T-cell (primary cell): Measurements from ENCODE around the gene GPHN. TPM values are rescaled to one million over a fixed set of nuclear protein-coding genes. Genes with fewer than 3 reads are reported as not detected.

Experiments used
- ATAC-seq, 4 experiments: fragments of 200-7000 bp in 3 of 4; fragments of 150-1000 bp in 1 of 4; cut with Tn5 transposase; replicated peaks in 1 of 4; 1 replicate in 3 of 4; 2 replicates in 1 of 4; pipeline ENCODE4 v1.10.0; 2021; ENCODE audit warnings: moderate library complexity in 3 of 4, mild to moderate bottlenecking in 2 of 4, moderate number of reproducible peaks in 1 of 4
- CTCF ChIA-PET, 2 donors: fragments of 300-600 bp; sonication (Branson Sonifier 250); formaldehyde crosslinking; loops; one replicate each; lab custom pipeline; 2022; ENCODE audit warnings: antibody characterized with exemption in 2 of 2; lab: Charles Lee
- POLR2A ChIA-PET, 2 donors: fragments of 300-600 bp; sonication (Branson Sonifier 250); formaldehyde crosslinking; loops; one replicate each; lab custom pipeline; 2022; ENCODE audit warnings: antibody characterized with exemption in 2 of 2; lab: Charles Lee
- DNase-seq, 35 experiments: peaks; one replicate each; pipeline versions ENCODE4 v3.0.0 to v3.0.0-alpha.2; 2013 to 2023
- H3K27ac ChIP-seq: one replicate; pipeline ENCODE4 v1.5.1; 2013; ENCODE audit warnings: low read length
- H3K27me3 ChIP-seq, 2 experiments: replicated peaks in 1 of 2; 1 replicate in 1 of 2; 2 replicates in 1 of 2; pipeline versions ENCODE4 v1.6.1 to v1.7.0; 2013; ENCODE audit warnings: low read length in 1 of 2, mixed read lengths in 1 of 2; ENCODE audit not compliant: control insufficient read depth in 2 of 2, insufficient read depth in 2 of 2; ENCODE audit errors: extremely low read depth in 1 of 2
- H3K36me3 ChIP-seq, 2 donors: 1 replicate in 1 of 2; 2 replicates in 1 of 2; pipeline versions ENCODE4 v1.6.1 to v1.7.0; 2013; ENCODE audit warnings: low read length in 1 of 2; ENCODE audit not compliant: control insufficient read depth in 2 of 2, insufficient read depth in 1 of 2; ENCODE audit errors: extremely low read depth in 1 of 2
- H3K4me1 ChIP-seq, 2 experiments: 1 replicate in 1 of 2; 2 replicates in 1 of 2; pipeline versions ENCODE4 v1.6.1 to v1.7.0; 2013; ENCODE audit warnings: low read length in 2 of 2, mixed read lengths in 1 of 2; ENCODE audit not compliant: insufficient read depth in 2 of 2, control insufficient read depth in 1 of 2; ENCODE audit errors: extremely low read depth in 1 of 2
- H3K4me3 ChIP-seq, 2 donors: 1 replicate in 1 of 2; 2 replicates in 1 of 2; pipeline versions ENCODE4 v1.5.1 to v1.7.0; 2013; ENCODE audit warnings: mild to moderate bottlenecking in 2 of 2, low read length in 1 of 2, moderate library complexity in 1 of 2; ENCODE audit not compliant: control insufficient read depth in 1 of 2; ENCODE audit errors: extremely low read depth in 1 of 2
- H3K9me3 ChIP-seq: 2 replicates; pipeline ENCODE4 v1.7.0; 2013
- H3K27ac Mint-ChIP-seq, 2 donors: one replicate each; pipeline ENCODE4 v1.8.0; 2020 to 2021; ENCODE audit warnings: mild to moderate bottlenecking in 2 of 2, mixed read lengths in 2 of 2
- H3K27me3 Mint-ChIP-seq, 2 donors: one replicate each; pipeline ENCODE4 v1.8.0; 2021 to 2022; ENCODE audit warnings: mixed read lengths in 2 of 2
- H3K36me3 Mint-ChIP-seq: one replicate; pipeline ENCODE4 v1.8.0; 2021; ENCODE audit warnings: mixed read lengths
- H3K4me1 Mint-ChIP-seq, 3 donors: one replicate each; pipeline ENCODE4 v1.8.0; 2020 to 2022; ENCODE audit warnings: mixed read lengths in 3 of 3, mild to moderate bottlenecking in 1 of 3
- H3K4me3 Mint-ChIP-seq, 3 donors: one replicate each; pipeline ENCODE4 v1.8.0; 2020 to 2022; ENCODE audit warnings: mild to moderate bottlenecking in 3 of 3, mixed read lengths in 3 of 3, moderate library complexity in 3 of 3
- H3K9me3 Mint-ChIP-seq, 3 donors: one replicate each; pipeline ENCODE4 v1.8.0; 2020 to 2022; ENCODE audit warnings: mixed read lengths in 3 of 3
- WGBS: methylation state at CpG from one replicate; pipeline ENCODE4 v1.1.5; 2013; ENCODE audit warnings: missing lambda C conversion rate; ENCODE audit not compliant: insufficient coverage; 5-methylcytosine and 5-hydroxymethylcytosine counted together
- total RNA-seq, 35 experiments: library from RNA in 6 of 35; stranded (reverse) in 6 of 35; fragments of 120-200 nt in 1 of 35; gene quantifications; one replicate each; pipeline versions ENCODE4 v1.2.1 to v1.2.4 and lab custom pipeline; 2013 to 2026

The GPHN gene
- total RNA-seq, 5 donors from 2014 or later (not counting 1 experiment from before 2014, with no cell fraction given), result 13.9 to 21.1 (median 14.4) TPM

- DNase-seq (no peak), ATAC-seq (no peak)
- no peaks in the 10 kb centered on the region for H3K9me3 Mint-ChIP-seq
- no peaks in the 10 kb centered on the region for H3K27me3 Mint-ChIP-seq
- no peak overlapping the region for H3K4me3 Mint-ChIP-seq
- CTCF ChIA-PET, result no interaction called here
- peaks cover 11% of the 10 kb centered on the region for H3K36me3 Mint-ChIP-seq
- H3K36me3 ChIP-seq, result no peaks in the 10 kb centered on the region
- POLR2A ChIA-PET, result no interaction called here
- no peaks in the 10 kb centered on the region for H3K9me3 ChIP-seq
- peaks cover 0 to 7% (median 2%) of the 10 kb centered on the region in 3 donors for H3K4me1 Mint-ChIP-seq
- no peaks in the 10 kb centered on the region for H3K27me3 ChIP-seq
- H3K27ac ChIP-seq, result no peak overlapping the region
- H3K4me1 ChIP-seq, result no peaks in the 10 kb centered on the region
- no peak overlapping the region for H3K4me3 ChIP-seq
- H3K27ac Mint-ChIP-seq, result no peak overlapping the region
Observed at GRCh38 chr14:67016856-67017255, 508.9 kb downstream of the GPHN start.

DNA sequence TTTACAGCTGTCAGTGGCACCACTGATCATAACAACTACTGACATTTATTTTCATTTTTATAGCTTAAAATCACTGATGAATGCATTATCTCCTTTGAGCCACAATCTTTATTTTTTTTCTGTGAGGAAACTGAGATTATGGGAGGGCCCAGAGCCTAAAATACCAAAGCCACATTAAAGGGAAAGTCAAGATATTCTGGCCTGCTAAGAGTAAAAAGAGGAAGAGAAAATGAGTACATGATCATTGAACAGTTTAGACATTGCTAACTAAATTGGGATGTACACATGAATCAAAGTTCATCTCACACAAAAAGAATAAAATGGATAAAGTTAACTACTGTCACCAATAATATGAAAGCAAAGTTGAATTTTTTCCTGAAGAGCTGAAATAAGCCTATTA lies 510.8 kb downstream of the GPHN start:
- Mint-ChIP-seq H3K27me3 (no peaks in the 10 kb centered on the region), H3K4me3 (no peak overlapping the region), H3K36me3 (peaks cover 18% of the 10 kb centered on the region), H3K9me3 (no peaks in the 10 kb centered on the region), H3K27ac (no peak overlapping the region), H3K4me1 (peaks cover 0 to 7% (median 2%) of the 10 kb centered on the region in 3 donors)
- Histone ChIP-seq H3K27me3 (no peaks in the 10 kb centered on the region), H3K4me3 (no peak overlapping the region), H3K36me3 (no peaks in the 10 kb centered on the region), H3K9me3 (no peaks in the 10 kb centered on the region), H3K4me1 (no peaks in the 10 kb centered on the region), H3K27ac (no peak overlapping the region)
- ChIA-PET POLR2A (no interaction called here), CTCF (interaction anchor here in 1 of 2 donors (0.6 kb wide), 1 partner anchor 17 kb away, joined by 7 read pairs; no protein-coding TSS in a partner anchor)
- ATAC-seq (no peak), DNase-seq (no peak)

DNA sequence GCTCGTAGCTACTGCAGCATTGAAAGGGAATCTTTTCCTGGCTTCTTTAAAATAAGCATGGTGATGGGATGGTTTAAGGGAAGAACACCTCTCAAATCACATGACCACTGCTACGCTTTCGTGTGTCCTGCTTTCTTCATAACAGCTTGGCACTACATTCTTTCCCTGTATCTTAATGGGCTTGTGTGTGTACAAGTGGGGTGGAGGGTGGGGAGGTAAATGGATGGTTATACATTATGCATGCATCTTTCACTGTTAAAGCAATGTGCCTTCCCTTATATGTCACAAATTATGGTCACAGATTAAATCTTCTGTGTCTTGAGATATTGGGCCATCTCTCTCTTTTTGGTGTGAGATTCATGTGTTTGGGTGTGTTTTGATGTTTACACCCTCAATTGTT lies 511.8 kb downstream of the GPHN start:
- Histone ChIP-seq H3K4me3 (no peak overlapping the region), H3K4me1 (no peaks in the 10 kb centered on the region), H3K9me3 (no peaks in the 10 kb centered on the region), H3K36me3 (no peaks in the 10 kb centered on the region), H3K27me3 (no peaks in the 10 kb centered on the region), H3K27ac (no peak overlapping the region)
- Mint-ChIP-seq H3K4me3 (no peak overlapping the region), H3K36me3 (peaks cover 26% of the 10 kb centered on the region), H3K27ac (no peak overlapping the region), H3K9me3 (peaks cover 0 to 5% (median 4%) of the 10 kb centered on the region in 3 donors), H3K27me3 (no peaks in the 10 kb centered on the region), H3K4me1 (peaks cover 0 to 7% (median 2%) of the 10 kb centered on the region in 3 donors)
- ChIA-PET CTCF (no interaction called here), POLR2A (no interaction called here)
- DNase-seq, result no peak
- ATAC-seq, result no peak
- WGBS, result no CpG with 5 or more reads among the region's 3 CpGs

GRCh38 chr14:67031920-67032774 lies 524.2 kb downstream of the GPHN start:
- CTCF ChIA-PET, result no interaction called here
- Histone ChIP-seq H3K4me3 (no peak overlapping the region), H3K36me3 (no peaks in the 10 kb centered on the region), H3K9me3 (no peaks in the 10 kb centered on the region), H3K27ac (no peak overlapping the region), H3K4me1 (no peaks in the 10 kb centered on the region), H3K27me3 (no peaks in the 10 kb centered on the region)
- no peak overlapping the region for H3K27ac Mint-ChIP-seq
- ATAC-seq (no peak), DNase-seq (no peak)
- no peaks in the 10 kb centered on the region for H3K27me3 Mint-ChIP-seq
- H3K4me3 Mint-ChIP-seq, result no peak overlapping the region
- peaks cover 4 to 25% (median 6%) of the 10 kb centered on the region in 3 donors for H3K9me3 Mint-ChIP-seq
- peaks cover 37% of the 10 kb centered on the region for H3K36me3 Mint-ChIP-seq
- WGBS, result 100% methylated on average over 1 of the region's 3 CpGs
- no peaks in the 10 kb centered on the region for H3K4me1 Mint-ChIP-seq
- POLR2A ChIA-PET, result no interaction called here

DNA sequence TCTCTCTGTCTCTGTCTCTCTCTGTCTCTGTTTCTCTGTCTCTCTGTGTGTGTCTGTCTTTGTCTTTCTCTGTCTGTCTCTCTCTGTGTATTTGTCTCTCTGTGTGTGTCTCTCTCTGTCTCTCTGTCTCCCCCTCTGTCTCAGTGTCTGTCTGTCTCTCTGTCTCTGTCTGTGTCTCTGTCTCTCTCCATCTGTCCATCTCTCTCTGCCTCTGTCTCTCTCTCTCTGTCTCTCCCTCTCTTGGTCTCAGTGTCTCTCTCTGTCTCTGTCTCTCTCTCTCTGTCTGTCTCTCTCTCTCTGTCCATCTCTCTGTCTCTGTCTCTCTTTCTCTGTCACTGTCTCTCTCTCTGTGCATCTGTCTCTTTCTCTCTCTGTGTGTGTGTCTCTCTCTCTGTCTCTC lies 537.5 kb downstream of the GPHN start:
- Mint-ChIP-seq H3K27me3 (no peaks in the 10 kb centered on the region), H3K27ac (no peak overlapping the region), H3K9me3 (peaks cover 3 to 6% (median 5%) of the 10 kb centered on the region in 3 donors), H3K4me3 (no peak overlapping the region), H3K36me3 (peaks cover 27% of the 10 kb centered on the region), H3K4me1 (no peaks in the 10 kb centered on the region)
- Histone ChIP-seq H3K27ac (no peak overlapping the region), H3K4me1 (no peaks in the 10 kb centered on the region), H3K4me3 (no peak overlapping the region), H3K27me3 (no peaks in the 10 kb centered on the region), H3K36me3 (no peaks in the 10 kb centered on the region), H3K9me3 (no peaks in the 10 kb centered on the region)
- ATAC-seq (no peak), DNase-seq (no peak)
- CTCF ChIA-PET, result no interaction called here
- POLR2A ChIA-PET, result no interaction called here

- ATAC-seq (no peak), DNase-seq (no peak)
- Mint-ChIP-seq H3K27ac (no peak overlapping the region), H3K36me3 (peaks cover 28% of the 10 kb centered on the region), H3K9me3 (peaks cover 21 to 36% (median 24%) of the 10 kb centered on the region in 3 donors), H3K27me3 (no peaks in the 10 kb centered on the region), H3K4me3 (no peak overlapping the region), H3K4me1 (no peaks in the 10 kb centered on the region)
- Histone ChIP-seq H3K27ac (no peak overlapping the region), H3K9me3 (no peaks in the 10 kb centered on the region), H3K4me1 (no peaks in the 10 kb centered on the region), H3K27me3 (no peaks in the 10 kb centered on the region), H3K4me3 (no peak overlapping the region), H3K36me3 (no peaks in the 10 kb centered on the region)
- POLR2A ChIA-PET, result no interaction called here
- 100% methylated on average over 2 of the region's 5 CpGs for WGBS
- CTCF ChIA-PET, result no interaction called here
Observed at GRCh38 chr14:67050896-67051295, 542.9 kb downstream of the GPHN start.
